ENCODE measurements around the gene NSUN7. TPM values are rescaled to one million over a fixed set of nuclear protein-coding genes. Genes with fewer than 3 reads are reported as not detected.

Gene NSUN7
- polyA plus RNA-seq, 1 donor from 2014 or later, result 0.51 TPM

DNA sequence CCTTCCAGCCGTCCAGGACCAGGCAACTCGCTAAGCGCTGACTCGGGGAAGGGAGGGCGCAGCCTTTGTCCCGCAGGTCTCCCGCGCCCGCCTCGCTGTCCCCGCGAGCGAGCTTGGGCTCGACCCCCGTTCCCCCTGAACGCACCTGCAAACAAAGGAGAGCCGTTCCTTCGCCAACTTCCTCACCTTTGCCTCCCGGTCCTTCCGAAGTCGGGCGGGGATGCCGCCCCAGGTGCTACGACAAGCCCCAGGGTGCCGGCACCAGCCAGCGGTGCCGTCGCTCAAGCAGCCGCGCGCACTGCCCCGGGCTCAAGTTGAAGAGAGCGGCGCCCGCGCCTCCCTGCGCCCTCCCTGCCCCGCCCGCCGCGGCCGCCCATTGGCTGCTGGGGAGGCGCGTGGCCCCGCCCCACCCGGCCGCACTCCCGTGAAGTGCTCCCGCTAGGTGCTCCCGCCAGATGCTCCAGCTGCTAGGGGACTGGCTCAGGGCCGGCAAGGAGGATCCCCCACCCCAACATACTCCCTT, 107.1 kb downstream of the NSUN7 start:
- Histone ChIP-seq H3K9me3 (ENCODE audit: low read length) (no peaks in the 10 kb centered on the region), H3K27ac (ENCODE audit: low read length) (no peak overlapping the region), H3K36me3 (ENCODE audit: insufficient read depth, low read length) (no peaks in the 10 kb centered on the region), H3K4me3 (ENCODE audit: low read length) (peak overlapping the region; percentile 95), H3K4me2 (ENCODE audit: low read length) (peak overlapping the region; percentile 75), H4K20me1 (ENCODE audit: insufficient read depth) (no peaks in the 10 kb centered on the region), H3K9ac (ENCODE audit: low read length) (peak overlapping the region; percentile 72), H3K27me3 (ENCODE audit: insufficient read depth, low read depth, low read length) (no peaks in the 10 kb centered on the region), H3K9me2 (ENCODE audit: insufficient read depth, low read length) (no peaks in the 10 kb centered on the region), H2AFZ (ENCODE audit: low read depth, low read length) (peak overlapping the region; percentile 80), H3F3A (ENCODE audit: insufficient read depth, low read length, poor library complexity, severe bottlenecking) (no peaks in the 10 kb centered on the region), H3K79me2 (replicated peaks; ENCODE audit: insufficient read depth, low read length) (peaks cover 40% of the 10 kb centered on the region)
- no peak for TF ChIP-seq EZH2 (IDR thresholded peaks at IDR 0.05; ENCODE audit: borderline replicate concordance, insufficient read depth, low read length, poor library complexity, severe bottlenecking)
- TF ChIP-seq MXI1 (conservative IDR thresholded peaks at IDR 0.05; ENCODE audit: poor library complexity, severe bottlenecking), result peak; percentile 74
- TF ChIP-seq, protein P1, sequence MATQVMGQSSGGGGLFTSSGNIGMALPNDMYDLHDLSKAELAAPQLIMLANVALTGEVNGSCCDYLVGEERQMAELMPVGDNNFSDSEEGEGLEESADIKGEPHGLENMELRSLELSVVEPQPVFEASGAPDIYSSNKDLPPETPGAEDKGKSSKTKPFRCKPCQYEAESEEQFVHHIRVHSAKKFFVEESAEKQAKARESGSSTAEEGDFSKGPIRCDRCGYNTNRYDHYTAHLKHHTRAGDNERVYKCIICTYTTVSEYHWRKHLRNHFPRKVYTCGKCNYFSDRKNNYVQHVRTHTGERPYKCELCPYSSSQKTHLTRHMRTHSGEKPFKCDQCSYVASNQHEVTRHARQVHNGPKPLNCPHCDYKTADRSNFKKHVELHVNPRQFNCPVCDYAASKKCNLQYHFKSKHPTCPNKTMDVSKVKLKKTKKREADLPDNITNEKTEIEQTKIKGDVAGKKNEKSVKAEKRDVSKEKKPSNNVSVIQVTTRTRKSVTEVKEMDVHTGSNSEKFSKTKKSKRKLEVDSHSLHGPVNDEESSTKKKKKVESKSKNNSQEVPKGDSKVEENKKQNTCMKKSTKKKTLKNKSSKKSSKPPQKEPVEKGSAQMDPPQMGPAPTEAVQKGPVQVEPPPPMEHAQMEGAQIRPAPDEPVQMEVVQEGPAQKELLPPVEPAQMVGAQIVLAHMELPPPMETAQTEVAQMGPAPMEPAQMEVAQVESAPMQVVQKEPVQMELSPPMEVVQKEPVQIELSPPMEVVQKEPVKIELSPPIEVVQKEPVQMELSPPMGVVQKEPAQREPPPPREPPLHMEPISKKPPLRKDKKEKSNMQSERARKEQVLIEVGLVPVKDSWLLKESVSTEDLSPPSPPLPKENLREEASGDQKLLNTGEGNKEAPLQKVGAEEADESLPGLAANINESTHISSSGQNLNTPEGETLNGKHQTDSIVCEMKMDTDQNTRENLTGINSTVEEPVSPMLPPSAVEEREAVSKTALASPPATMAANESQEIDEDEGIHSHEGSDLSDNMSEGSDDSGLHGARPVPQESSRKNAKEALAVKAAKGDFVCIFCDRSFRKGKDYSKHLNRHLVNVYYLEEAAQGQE (IDR thresholded peaks at IDR 0.05; ENCODE audit: borderline replicate concordance), result peak; percentile 57
- no peak for TF ChIP-seq TAF1 (IDR thresholded peaks at IDR 0.05; ENCODE audit: low read depth)
- peak; percentile 37 for TF ChIP-seq EP300 (conservative IDR thresholded peaks at IDR 0.05; ENCODE audit: poor library complexity, severe bottlenecking)
- TF ChIP-seq RAD21 (conservative IDR thresholded peaks at IDR 0.05), result peak; percentile 45
- TF ChIP-seq SMC3 (conservative IDR thresholded peaks at IDR 0.05; ENCODE audit: poor library complexity), result peak; percentile 42
- TF ChIP-seq, protein P2, sequence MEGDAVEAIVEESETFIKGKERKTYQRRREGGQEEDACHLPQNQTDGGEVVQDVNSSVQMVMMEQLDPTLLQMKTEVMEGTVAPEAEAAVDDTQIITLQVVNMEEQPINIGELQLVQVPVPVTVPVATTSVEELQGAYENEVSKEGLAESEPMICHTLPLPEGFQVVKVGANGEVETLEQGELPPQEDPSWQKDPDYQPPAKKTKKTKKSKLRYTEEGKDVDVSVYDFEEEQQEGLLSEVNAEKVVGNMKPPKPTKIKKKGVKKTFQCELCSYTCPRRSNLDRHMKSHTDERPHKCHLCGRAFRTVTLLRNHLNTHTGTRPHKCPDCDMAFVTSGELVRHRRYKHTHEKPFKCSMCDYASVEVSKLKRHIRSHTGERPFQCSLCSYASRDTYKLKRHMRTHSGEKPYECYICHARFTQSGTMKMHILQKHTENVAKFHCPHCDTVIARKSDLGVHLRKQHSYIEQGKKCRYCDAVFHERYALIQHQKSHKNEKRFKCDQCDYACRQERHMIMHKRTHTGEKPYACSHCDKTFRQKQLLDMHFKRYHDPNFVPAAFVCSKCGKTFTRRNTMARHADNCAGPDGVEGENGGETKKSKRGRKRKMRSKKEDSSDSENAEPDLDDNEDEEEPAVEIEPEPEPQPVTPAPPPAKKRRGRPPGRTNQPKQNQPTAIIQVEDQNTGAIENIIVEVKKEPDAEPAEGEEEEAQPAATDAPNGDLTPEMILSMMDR (IDR thresholded peaks at IDR 0.05; ENCODE audit: poor library complexity, severe bottlenecking), result peak; percentile 4
- peak; percentile 68 for TF ChIP-seq POLR2AphosphoS5 (IDR thresholded peaks at IDR 0.05)

DNA sequence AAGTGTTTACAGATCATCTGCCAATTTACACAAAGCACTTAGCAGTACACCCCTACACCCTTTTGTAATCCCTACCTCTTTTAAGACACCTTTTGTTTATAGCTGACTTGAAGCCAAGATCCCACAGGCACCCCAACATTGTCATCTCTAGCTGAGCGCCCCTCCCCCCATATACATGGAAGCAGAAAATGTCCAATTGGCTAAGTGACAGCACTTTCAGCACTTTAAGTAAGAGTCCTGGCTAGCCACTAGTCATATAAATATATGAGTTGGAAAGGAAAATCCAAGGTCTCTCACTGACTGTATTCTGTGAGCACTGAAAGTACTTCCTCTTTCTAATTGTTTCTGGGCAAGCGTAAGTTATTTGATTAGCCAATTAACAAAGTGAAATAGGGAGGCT, 108.2 kb downstream of the NSUN7 start:
- no peaks in the 10 kb centered on the region for H3K9me3 ChIP-seq (ENCODE audit: low read length)
- TF ChIP-seq EZH2 (IDR thresholded peaks at IDR 0.05; ENCODE audit: borderline replicate concordance, insufficient read depth, low read length, poor library complexity, severe bottlenecking) (no peak), MXI1 (conservative IDR thresholded peaks at IDR 0.05; ENCODE audit: poor library complexity, severe bottlenecking) (no peak), RAD21 (conservative IDR thresholded peaks at IDR 0.05) (no peak), SMC3 (conservative IDR thresholded peaks at IDR 0.05; ENCODE audit: poor library complexity) (no peak), EP300 (conservative IDR thresholded peaks at IDR 0.05; ENCODE audit: poor library complexity, severe bottlenecking) (no peak), TAF1 (IDR thresholded peaks at IDR 0.05; ENCODE audit: low read depth) (no peak), POLR2AphosphoS5 (IDR thresholded peaks at IDR 0.05) (no peak)
- TF ChIP-seq, protein P1 (IDR thresholded peaks at IDR 0.05; ENCODE audit: borderline replicate concordance), result no peak
- TF ChIP-seq, protein P2 (IDR thresholded peaks at IDR 0.05; ENCODE audit: poor library complexity, severe bottlenecking), result no peak
- H3K9me2 ChIP-seq (ENCODE audit: insufficient read depth, low read length), result no peaks in the 10 kb centered on the region
- H3K9ac ChIP-seq (ENCODE audit: low read length), result no peak overlapping the region
- H3K79me2 ChIP-seq (replicated peaks; ENCODE audit: insufficient read depth, low read length), result peaks cover 35% of the 10 kb centered on the region
- H3K27me3 ChIP-seq (ENCODE audit: insufficient read depth, low read depth, low read length), result no peaks in the 10 kb centered on the region
- no peaks in the 10 kb centered on the region for H3F3A ChIP-seq (ENCODE audit: insufficient read depth, low read length, poor library complexity, severe bottlenecking)
- no peaks in the 10 kb centered on the region for H3K36me3 ChIP-seq (ENCODE audit: insufficient read depth, low read length)
- no peak overlapping the region for H3K27ac ChIP-seq (ENCODE audit: low read length)
- no peaks in the 10 kb centered on the region for H4K20me1 ChIP-seq (ENCODE audit: insufficient read depth)
- no peak overlapping the region for H2AFZ ChIP-seq (ENCODE audit: low read depth, low read length)
- no peak overlapping the region for H3K4me2 ChIP-seq (ENCODE audit: low read length)
- no peak overlapping the region for H3K4me3 ChIP-seq (ENCODE audit: low read length)

Data from neural cell (in vitro differentiated cells).